Breast epithelium (tissue), 3 donors: ENCODE data around the gene GPC5.

ENCODE experiments used
- POLR2A ChIP-seq: fragments of 450-650 bp; IDR thresholded peaks from one replicate; pipeline ENCODE4 v1.6.1; 2016; ENCODE audit warnings: antibody characterized with exemption, mild to moderate bottlenecking, moderate library complexity
- POLR2AphosphoS5 ChIP-seq, 3 donors: sonication (generic); formaldehyde crosslinking; IDR thresholded peaks; one replicate each; pipeline ENCODE4 v1.6.1; 2017; ENCODE audit warnings: antibody characterized with exemption in 3 of 3
- TF ChIP-seq, protein P1 (sequence below), 3 donors: fragments of 450-650 bp; IDR thresholded peaks; one replicate each; pipeline ENCODE4 v1.5.1; 2016 to 2017; ENCODE audit warnings: antibody characterized with exemption in 3 of 3, mild to moderate bottlenecking in 3 of 3, moderate library complexity in 3 of 3

DNA sequence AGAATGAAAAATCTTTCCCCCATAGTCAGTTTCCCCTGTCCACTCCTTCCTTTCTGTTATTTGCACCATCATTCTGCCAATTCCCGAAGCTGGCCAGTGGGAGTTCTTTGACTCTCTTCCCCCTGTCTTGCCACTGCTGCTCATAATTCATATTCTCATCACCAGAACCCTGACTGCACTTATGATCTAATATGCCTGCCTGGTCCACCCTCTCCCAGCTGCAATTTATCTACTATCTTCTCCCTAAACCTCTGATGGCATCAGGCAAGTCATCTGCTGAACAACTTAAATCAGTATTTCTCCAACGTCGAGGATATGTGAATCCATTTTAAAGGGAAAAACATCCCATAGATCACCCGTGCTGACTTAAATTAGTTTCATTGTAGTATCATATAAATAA, 1370.2 kb downstream of the GPC5 start:
- TF ChIP-seq, protein P1, sequence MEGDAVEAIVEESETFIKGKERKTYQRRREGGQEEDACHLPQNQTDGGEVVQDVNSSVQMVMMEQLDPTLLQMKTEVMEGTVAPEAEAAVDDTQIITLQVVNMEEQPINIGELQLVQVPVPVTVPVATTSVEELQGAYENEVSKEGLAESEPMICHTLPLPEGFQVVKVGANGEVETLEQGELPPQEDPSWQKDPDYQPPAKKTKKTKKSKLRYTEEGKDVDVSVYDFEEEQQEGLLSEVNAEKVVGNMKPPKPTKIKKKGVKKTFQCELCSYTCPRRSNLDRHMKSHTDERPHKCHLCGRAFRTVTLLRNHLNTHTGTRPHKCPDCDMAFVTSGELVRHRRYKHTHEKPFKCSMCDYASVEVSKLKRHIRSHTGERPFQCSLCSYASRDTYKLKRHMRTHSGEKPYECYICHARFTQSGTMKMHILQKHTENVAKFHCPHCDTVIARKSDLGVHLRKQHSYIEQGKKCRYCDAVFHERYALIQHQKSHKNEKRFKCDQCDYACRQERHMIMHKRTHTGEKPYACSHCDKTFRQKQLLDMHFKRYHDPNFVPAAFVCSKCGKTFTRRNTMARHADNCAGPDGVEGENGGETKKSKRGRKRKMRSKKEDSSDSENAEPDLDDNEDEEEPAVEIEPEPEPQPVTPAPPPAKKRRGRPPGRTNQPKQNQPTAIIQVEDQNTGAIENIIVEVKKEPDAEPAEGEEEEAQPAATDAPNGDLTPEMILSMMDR (IDR thresholded peaks at IDR 0.05) = no peak
- TF ChIP-seq POLR2A (no peak), POLR2AphosphoS5 (IDR thresholded peaks at IDR 0.05) (no peak)
